CD4-positive, alpha-beta T cell treated with Interleukin-4 for 1 hour (primary cell): ENCODE measurements around the gene TMOD3.
"Not testable (repeated sequence)": the region's sequence is repeated elsewhere in the genome, so short reads cannot be mapped to it uniquely, and the experiment has no call there.

ENCODE experiments used
- DNase-seq, 2 donors: peaks; one replicate each; pipeline ENCODE4 v3.0.0-alpha.2; 2020 to 2022

Gene TMOD3

DNA sequence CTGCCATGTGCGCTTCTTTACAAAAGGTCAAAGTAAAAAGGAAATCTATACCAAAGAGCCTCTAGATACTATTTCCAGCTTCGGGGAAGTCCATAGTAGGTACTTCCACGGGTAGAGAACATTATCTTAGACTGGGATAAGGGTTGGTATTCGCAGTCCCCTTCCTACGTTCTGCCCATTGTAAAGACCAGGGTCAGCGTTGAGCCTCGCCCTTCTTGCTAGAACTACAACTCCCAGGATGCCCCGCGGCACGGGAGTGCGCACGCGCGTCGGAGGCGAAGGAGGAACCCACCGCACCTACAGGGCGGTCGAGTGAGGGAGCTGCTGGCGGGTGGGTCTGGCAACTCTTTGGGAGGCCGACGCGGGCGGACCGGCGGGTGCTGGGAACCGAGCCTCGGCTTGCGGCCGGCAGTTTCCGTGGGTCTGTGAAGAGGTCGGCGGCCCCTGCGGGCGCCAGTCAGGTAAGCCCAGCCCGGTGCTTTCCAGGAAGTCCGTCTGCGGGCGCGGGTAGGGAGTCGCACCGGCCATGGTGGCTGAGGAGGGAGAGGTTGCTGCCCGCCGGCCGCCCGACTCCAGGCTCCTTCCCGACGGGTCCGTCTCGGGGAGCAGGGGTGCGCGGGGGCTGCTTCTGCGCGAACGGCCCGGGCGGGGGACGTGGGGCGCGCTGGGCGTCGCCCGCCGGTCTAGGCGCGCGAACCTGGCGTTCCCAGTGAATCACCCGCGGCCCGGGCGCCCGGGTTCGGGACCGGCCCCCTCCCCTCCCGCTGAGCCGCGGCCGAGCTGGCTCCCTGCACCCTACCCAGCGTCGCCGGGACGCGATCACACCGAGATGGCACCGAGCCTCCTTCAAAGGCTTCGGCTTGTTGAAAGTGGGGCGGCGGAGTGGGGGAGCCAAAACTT lies at the start of gene TMOD3:
Gene TMOD3 (plus strand): TSS at position 278 of the 900 bp plus-strand sequence. CDS start 33,232 bp downstream, outside the sequence.
- peak; percentile 91 to 92 for DNase-seq

- no peak for DNase-seq
Measured at GRCh38 chr15:51780636-51781035, 48.8 kb upstream of the TMOD3 start.

DNA sequence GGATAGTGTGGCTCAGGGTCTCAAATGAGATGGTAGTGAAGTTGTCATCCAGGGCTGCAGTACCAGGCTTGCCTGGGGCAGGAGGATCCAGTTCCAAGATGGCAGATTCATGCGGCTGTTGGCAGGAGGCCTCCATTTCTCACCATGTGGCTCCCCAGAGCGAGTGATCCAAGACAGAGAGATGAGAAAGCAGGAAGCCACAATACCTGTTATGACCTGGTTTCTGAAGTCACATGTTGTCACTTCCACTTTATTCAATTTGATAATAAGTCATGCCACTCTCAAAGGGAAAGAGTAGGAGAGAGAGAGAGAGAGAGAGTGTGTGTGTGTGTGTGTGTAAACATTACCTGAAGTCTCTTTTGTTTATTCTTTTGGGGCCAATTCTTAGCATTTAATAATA lies 47.9 kb upstream of the TMOD3 start:
- DNase-seq = no peak

DNA sequence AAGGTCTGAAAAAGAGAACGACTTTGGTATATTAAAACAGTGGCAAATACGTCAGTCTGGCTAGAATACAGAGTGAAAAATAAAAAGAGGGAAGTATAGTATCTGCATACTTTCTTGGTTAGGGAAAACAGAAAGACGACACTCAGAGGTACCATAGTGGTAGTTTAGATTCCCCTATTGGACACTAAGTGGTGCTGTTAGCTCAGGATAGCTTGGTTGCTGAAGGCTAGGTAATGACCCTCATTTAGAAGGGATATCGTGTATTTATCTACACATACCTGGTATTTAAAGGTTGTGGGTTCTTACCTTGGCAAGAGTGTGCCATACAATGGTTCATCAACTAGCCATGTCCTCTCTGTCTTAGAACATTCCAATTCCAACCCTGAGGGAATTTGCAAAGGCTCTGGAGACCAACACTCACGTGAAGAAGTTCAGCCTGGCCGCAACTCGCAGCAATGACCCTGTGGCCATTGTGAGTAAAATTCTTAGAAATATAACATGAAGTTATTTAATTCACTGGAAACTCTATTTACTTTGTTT lies 47.0 kb upstream of the TMOD3 start:
- DNase-seq = no peak

DNA sequence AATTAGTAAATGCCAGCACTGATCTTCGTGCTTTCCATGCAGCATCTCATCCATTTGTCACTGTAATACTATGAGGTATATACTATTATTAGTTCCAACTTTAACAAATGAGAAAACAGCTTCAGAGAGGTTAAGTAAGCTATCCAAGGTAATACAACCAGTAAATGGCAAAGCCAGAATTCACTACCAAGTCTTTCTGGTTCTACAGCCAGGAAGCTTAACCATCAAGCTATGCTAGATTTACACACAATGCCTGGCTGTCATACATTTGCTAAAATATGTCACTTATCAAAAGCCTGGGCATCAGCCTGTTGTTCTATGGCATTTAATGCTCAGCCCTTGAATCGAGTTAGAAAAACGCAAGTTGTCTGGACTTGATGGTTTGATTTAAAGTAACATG lies 45.5 kb upstream of the TMOD3 start:
- DNase-seq = no peak

GRCh38 chr15:51787130-51787529 lies 42.3 kb upstream of the TMOD3 start:
- not testable (repeated sequence) for DNase-seq

DNA sequence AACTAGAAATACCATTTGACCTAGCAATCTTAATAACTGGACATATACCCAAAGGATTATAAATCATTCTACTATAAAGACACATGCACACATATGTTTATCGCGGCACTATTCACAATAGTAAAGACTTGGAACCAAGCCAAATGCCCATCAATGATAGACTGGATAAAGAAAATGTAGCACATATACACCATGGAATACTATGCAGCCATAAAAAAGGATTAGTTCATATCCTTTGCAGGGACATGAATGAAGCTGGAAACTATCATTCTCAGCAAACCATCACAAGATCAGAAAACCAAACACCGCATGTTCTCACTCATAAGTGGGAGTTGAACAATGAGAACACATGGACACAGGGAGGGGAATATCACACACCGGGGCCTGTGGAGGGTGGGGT lies 37.0 kb upstream of the TMOD3 start:
- not testable (repeated sequence) for DNase-seq

GRCh38 chr15:51793521-51794305 lies 35.7 kb upstream of the TMOD3 start:
- no peak for DNase-seq

GRCh38 chr15:51796847-51797401 lies 32.5 kb upstream of the TMOD3 start:
- no peak for DNase-seq

- DNase-seq = no peak
Measured at GRCh38 chr15:51798281-51798680, 31.2 kb upstream of the TMOD3 start.

- DNase-seq = no peak
Measured at GRCh38 chr15:51799282-51800252, 29.9 kb upstream of the TMOD3 start.

DNA sequence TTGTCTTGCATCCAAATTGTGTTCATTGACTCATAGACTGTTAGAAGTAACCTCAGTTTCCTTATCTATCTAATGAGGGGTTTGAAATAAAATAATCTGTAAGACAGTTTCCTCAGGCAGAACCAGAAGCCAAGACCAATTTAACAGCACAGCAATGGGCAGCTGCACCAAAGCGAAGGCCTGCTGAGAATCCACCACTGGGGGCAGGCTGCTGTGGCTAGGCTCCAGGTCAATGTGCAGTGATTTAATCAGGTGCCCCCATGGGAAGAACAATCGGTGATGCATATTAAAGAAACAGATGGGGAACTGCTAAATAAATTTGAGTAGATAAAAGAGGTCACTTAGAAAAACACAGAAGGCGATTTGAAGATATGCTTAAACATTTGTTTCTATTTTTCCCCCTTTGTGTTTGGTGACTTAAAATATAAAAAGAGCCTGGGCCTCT lies 28.0 kb upstream of the TMOD3 start:
- no peak for DNase-seq

DNA sequence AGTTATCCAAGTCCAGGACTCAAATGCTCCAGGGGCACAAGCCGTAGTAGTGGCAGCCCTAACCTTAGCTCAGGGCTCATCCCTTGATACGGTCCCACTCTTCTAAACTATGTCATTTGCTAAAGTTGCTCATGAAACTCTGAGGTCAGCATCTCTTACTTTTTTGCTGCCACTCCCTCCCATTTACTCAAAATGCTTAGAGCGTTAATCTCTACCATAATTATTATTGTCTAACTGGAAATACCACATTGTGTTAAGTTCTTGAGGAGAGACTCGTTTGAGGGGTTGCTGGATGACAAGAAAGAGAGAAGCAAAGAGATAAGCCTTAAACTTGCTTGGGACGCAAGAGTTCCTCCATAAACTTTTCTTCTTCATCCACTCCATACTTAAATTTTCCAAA lies 26.9 kb upstream of the TMOD3 start:
- no peak for DNase-seq

DNA sequence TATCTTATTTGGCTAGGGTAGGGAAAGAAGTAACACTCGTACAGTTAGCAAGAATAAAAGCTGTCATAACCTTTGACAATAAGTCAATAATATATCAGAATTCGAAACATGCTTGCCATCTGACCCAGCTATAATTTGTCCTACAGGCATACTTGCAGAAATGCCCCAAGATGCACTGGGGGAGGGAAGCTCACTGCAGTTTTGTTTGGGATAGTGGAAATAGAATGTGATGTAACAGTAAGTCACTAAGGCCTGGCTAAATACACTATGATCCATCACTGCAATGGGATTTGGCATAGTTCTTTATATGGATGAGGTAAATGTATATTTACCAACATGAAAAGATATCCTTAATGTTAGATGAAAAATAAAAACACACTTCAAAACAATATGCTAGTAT lies 25.5 kb upstream of the TMOD3 start:
- no peak for DNase-seq

GRCh38 chr15:51806123-51806522 lies 23.3 kb upstream of the TMOD3 start:
- no peak for DNase-seq

- no peak for DNase-seq
Measured at GRCh38 chr15:51809457-51809856, 20.0 kb upstream of the TMOD3 start.

- no peak for DNase-seq
Measured at GRCh38 chr15:51812598-51812997, 16.9 kb upstream of the TMOD3 start.

DNA sequence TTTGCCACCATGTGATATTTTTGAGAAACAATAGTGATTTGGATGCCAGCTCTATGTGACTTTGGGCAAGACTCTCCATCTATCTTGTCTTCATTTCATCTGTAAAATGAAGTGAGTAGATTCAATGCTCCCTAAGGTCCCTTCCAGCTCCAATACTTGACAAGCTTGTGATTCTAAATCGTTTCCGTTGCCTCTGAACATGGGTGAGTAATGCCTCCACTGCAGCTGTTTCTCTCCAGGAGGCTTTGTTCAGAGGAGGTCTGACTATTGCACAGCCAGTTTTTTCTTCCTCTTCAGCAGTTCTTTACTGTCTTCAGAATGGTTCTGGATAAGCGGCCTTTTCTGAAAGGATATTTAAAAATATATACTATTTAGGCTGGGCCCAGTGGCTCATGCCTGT lies 14.8 kb upstream of the TMOD3 start:
- DNase-seq = no peak

- no peak for DNase-seq
Measured at GRCh38 chr15:51816611-51817010, 12.8 kb upstream of the TMOD3 start.

- DNase-seq = no peak
Measured at GRCh38 chr15:51818150-51818549, 11.3 kb upstream of the TMOD3 start.

DNA sequence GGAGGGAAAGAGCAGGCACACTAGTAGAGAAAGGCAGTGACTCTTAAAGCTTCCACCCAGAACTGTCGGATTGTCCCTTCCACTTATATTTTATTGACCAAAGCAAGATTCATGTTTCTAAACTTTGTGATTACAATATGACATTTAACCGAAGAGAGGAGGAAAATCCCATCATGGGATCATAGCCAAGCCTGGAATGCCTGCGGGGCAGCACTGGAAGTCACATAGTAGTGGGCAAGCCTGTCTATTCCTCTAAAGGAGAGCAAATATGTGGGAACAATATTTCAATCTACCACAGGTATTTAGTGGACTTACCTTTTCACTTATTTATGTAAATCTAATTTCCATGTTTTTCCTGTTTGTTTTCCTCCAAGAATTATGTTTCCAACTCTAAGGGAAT lies 3.8 kb upstream of the TMOD3 start:
- no peak for DNase-seq
